HG02973 (cell line): ENCODE results near the gene PRDM12.

Source experiments
- ATAC-seq: cut with Tn5 transposase; IDR thresholded peaks from one replicate; pipeline ENCODE4 v1.9.1; 2021; ENCODE audit warnings: moderate library complexity; ENCODE audit not compliant: unreplicated experiment

PRDM12 gene

GRCh38 chr9:130664251-130665028 is at the start of gene PRDM12:
Gene PRDM12, plus strand, starts transcription at chr9:130664594. Its CDS starts 60 bp downstream, at chr9:130664654.
- no peak for ATAC-seq

DNA sequence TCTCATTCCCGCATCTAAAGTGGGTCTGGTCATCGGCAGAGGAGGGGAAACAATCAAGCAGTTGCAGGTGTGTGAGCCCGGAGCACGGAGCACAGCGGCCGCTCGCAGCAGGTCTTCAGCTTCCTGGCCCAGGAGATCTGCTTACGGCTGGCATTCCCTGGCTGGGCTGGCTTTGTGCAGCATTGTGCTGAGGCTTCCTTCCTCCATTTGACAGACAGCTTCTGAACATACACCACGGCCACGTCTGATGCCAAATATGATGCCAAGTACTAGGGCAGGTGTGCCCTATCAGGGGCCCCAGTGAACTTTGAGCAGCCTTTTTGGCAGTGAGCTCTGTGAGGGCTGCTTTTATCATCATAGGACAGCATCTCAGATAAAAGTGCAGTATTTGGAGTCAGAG is 47.9 kb upstream of the PRDM12 start:
- ATAC-seq = no peak

GRCh38 chr9:130623466-130623865 is 40.9 kb upstream of the PRDM12 start:
- ATAC-seq = no peak

- no peak for ATAC-seq
These were observed 40.2 kb upstream of the PRDM12 start for GRCh38 chr9:130624154-130624553.

GRCh38 chr9:130626249-130626996 is 38.0 kb upstream of the PRDM12 start:
- ATAC-seq = no peak

DNA sequence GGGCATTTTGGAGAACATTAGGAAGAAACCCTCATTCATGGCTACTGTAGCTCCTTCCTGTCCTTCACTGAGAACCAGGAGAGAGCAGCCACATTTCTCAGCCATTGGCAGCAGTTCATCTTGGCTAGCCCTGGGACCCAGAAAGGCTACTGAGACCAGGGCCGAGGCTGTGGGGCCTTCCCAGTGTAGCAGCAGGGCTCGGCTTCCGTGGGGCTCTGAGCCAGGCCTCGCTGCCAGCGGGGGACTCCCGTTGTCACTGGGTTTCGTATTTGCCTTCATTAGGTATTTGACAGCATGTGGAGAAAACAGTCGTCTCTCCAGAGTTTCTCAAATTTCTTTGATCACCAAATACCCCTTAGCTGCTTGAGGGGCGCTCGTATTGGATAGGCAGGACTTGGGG is 37.3 kb upstream of the PRDM12 start:
- ATAC-seq = no peak

- ATAC-seq = no peak
These were observed 36.2 kb upstream of the PRDM12 start for GRCh38 chr9:130627896-130628792.

- ATAC-seq = no peak
These were observed 34.8 kb upstream of the PRDM12 start for GRCh38 chr9:130629443-130630070.

DNA sequence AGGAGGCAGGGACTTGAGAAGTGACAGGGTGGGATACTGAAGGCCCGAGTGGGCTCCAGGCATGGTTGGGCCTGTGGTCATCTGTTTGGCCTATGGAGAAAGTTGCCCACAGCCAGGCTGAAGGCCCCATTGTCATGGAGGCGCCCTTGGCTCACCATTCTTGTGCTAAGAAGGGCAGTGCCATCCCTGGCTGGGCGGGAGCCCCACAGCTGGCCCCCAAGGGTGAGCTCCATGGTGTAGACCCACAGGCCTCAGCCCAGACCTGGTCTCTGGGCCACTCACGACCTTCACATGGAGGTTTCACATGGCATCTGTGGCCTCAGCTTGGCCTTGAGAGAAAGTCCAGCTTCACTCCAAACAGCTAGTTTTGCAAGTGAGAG is 34.3 kb upstream of the PRDM12 start:
- ATAC-seq = no peak

GRCh38 chr9:130630506-130631330 is 33.7 kb upstream of the PRDM12 start:
- no peak for ATAC-seq

DNA sequence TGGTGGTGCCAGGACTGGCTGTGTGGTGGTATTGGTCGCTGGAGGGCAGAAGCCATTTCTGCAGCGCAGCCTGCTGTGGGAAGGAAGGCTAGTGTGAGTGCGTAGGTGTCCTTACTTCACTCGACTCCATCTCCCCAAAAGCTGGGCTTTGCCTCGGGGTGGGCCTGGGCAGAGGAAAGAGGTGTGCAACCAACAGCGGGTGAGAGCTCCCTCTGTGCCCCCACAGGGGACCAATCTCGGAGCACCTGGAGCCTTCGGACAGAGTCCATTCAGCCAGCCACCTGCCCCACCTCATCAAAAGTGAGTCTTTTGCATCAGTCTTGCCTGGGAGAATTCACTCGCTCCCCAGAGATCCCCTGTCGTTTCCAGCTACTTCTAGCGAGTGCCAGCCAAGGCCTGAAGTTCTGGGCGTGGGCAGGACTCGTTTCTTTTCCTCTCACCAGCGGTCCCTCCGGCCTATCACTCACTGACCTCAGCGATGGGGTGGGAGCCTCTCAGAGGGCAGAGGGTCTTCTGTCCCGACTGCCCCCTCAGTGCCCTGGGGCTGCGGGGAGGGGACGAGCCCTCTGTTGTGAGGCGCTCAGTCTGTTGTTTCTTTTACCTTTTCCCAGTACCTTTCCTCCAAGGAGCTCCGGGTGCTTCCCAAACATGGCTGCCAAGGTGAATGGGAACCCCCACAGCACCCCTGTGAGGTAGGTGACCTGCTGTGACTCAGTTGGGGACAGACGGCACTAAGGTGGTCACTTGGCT is 32.9 kb upstream of the PRDM12 start:
- no peak for ATAC-seq

- ATAC-seq = no peak
These were observed 32.2 kb upstream of the PRDM12 start for GRCh38 chr9:130632081-130632710.

GRCh38 chr9:130632841-130633240 is 31.6 kb upstream of the PRDM12 start:
- no peak for ATAC-seq

DNA sequence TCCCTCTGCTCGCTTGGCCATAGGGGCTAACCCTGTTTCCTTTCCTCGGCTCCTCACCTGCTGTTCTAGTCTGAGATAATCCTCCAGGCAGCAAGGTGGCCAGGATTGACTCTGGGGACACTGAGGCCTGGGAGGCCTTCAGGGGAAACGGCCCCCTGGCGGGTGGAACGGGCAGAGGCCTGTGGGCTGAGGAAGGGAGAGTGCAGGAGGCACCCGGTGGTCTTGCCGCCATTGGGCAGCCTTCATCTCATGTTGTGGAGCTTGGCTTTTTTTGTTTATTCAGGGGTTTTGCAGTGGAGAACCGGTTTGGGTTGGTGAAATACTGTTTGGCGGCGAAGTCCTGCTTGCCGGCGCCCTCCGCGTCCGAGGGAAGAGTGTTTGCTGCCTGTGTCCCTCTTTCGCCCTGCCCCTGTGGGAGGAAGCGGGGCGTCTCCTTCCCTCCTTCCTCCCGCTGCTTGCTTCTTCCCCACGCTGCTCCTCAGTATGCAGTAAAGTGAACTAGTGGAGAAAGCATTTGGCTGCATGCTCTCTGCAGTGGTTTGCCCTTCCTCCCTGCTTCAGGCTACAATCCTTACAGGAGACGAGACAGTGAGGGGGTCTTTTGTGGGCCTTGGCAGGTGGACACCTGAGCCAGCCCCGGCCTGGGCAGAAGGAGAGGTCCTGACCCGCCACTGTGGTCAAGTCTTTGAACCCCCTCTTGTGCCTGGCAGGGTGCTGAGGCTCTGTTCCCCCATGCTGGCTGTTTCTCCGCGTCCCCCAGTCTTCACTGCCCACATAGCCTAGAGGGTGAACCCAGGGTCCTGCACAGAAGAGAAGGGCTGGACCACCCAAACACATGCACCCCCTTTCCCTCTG is 30.8 kb upstream of the PRDM12 start:
- no peak for ATAC-seq

GRCh38 chr9:130634191-130634768 is 30.1 kb upstream of the PRDM12 start:
- ATAC-seq = no peak

DNA sequence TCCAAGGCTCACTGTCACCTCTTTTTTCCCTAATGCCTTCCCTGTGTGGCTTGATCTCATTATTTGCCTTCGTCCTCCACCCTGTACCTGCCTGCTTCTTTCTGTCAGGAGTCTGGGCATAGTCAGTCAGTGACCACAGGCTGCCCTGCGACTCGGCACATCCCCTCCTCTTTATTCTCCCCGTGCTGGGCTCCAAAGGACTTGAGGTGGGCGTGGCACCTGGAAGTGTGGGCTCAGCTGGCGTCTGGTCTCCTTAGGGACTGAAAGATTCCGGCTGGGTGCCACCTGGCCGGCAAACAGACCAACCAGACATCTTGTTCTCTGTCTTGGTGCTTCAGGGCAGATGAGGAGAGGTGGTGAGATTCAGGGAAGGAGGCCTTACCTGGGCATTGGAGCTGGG is 29.6 kb upstream of the PRDM12 start:
- ATAC-seq = no peak

GRCh38 chr9:130635306-130635705 is 29.1 kb upstream of the PRDM12 start:
- no peak for ATAC-seq
